ENCODE results near the gene SMG1. TPM values are rescaled to one million over a fixed set of nuclear protein-coding genes. Genes with fewer than 3 reads are reported as not detected.
"Not testable (repeated sequence)": the region's sequence is repeated elsewhere in the genome, so short reads cannot be mapped to it uniquely, and the experiment has no call there.

Gene SMG1
- polyA plus RNA-seq, 1 experiment: 38.7 TPM

- POLR2A ChIA-PET: interaction anchor here (1.4 kb wide), 1 partner anchor 18 kb away, joined by 5 read pairs; the partner anchor contains the start of gene ARL6IP1
- no peak for DNase-seq (ENCODE audit: low read depth, low spot score)
- no peak for TF ChIP-seq CTCF (IDR thresholded peaks at IDR 0.05; ENCODE audit: low read depth, low read length)
- no peak overlapping the region for H3K27ac ChIP-seq (ENCODE audit: low read depth, low read length)
- CTCF ChIA-PET: interaction anchor here (1.1 to 1.2 kb wide), 2 partner anchors 18 kb away, joined by 3 to 4 read pairs; partner anchors contain the start of gene ARL6IP1
- no peak overlapping the region for H3K4me3 ChIP-seq (ENCODE audit: low read depth, low read length)
- no peaks in the 10 kb centered on the region for H3K27me3 ChIP-seq (ENCODE audit: control insufficient read depth, insufficient read depth, low read length)
- no peaks in the 10 kb centered on the region for H3K9me3 ChIP-seq (ENCODE audit: control insufficient read depth, insufficient read depth, low read length)
These were observed 142.5 kb downstream of the SMG1 start for GRCh38 chr16:18783430-18784341.

- no peak for DNase-seq (ENCODE audit: low read depth, low spot score)
- no peak for TF ChIP-seq CTCF (IDR thresholded peaks at IDR 0.05; ENCODE audit: low read depth, low read length)
- Histone ChIP-seq H3K9me3 (ENCODE audit: control insufficient read depth, insufficient read depth, low read length) (no peaks in the 10 kb centered on the region), H3K27me3 (ENCODE audit: control insufficient read depth, insufficient read depth, low read length) (no peaks in the 10 kb centered on the region), H3K27ac (ENCODE audit: low read depth, low read length) (no peak overlapping the region), H3K4me3 (ENCODE audit: low read depth, low read length) (no peak overlapping the region)
- ChIA-PET CTCF (no interaction called here), POLR2A (interaction anchor here (0.7 to 1.4 kb wide), 2 partner anchors 16 to 19 kb away, joined by 3 to 5 read pairs; partner anchors contain the start of gene ARL6IP1)
These were observed 143.3 kb downstream of the SMG1 start for GRCh38 chr16:18782697-18783429.

- CTCF ChIA-PET: not testable (repeated sequence)
These were observed 145.0 kb downstream of the SMG1 start for GRCh38 chr16:18781232-18781631.

GRCh38 chr16:18780460-18781026 lies 145.7 kb downstream of the SMG1 start:
- H3K4me3 ChIP-seq (ENCODE audit: low read depth, low read length); H3K27me3 ChIP-seq (ENCODE audit: control insufficient read depth, insufficient read depth, low read length); CTCF ChIA-PET; H3K9me3 ChIP-seq (ENCODE audit: control insufficient read depth, insufficient read depth, low read length); H3K27ac ChIP-seq (ENCODE audit: low read depth, low read length); POLR2A ChIA-PET; DNase-seq (ENCODE audit: low read depth, low spot score): not testable (repeated sequence)

More at GRCh38 chr16:18781232-18781631, 145.0 kb downstream of the SMG1 start:
- H3K4me3 ChIP-seq (ENCODE audit: low read depth, low read length); DNase-seq (ENCODE audit: low read depth, low spot score); H3K27ac ChIP-seq (ENCODE audit: low read depth, low read length); H3K27me3 ChIP-seq (ENCODE audit: control insufficient read depth, insufficient read depth, low read length); H3K9me3 ChIP-seq (ENCODE audit: control insufficient read depth, insufficient read depth, low read length); POLR2A ChIA-PET: not testable (repeated sequence)

GRCh38 chr16:18777664-18778063 lies 148.5 kb downstream of the SMG1 start:
- H3K27me3 ChIP-seq (ENCODE audit: control insufficient read depth, insufficient read depth, low read length): not testable (repeated sequence)

GRCh38 chr16:18776334-18776733 lies 149.9 kb downstream of the SMG1 start:
- DNase-seq (ENCODE audit: low read depth, low spot score); CTCF ChIA-PET; H3K4me3 ChIP-seq (ENCODE audit: low read depth, low read length); POLR2A ChIA-PET; H3K9me3 ChIP-seq (ENCODE audit: control insufficient read depth, insufficient read depth, low read length); H3K27ac ChIP-seq (ENCODE audit: low read depth, low read length); H3K27me3 ChIP-seq (ENCODE audit: control insufficient read depth, insufficient read depth, low read length): not testable (repeated sequence)

More at GRCh38 chr16:18777664-18778063, 148.5 kb downstream of the SMG1 start:
- DNase-seq (ENCODE audit: low read depth, low spot score); H3K27ac ChIP-seq (ENCODE audit: low read depth, low read length); H3K9me3 ChIP-seq (ENCODE audit: control insufficient read depth, insufficient read depth, low read length); POLR2A ChIA-PET; H3K4me3 ChIP-seq (ENCODE audit: low read depth, low read length); CTCF ChIA-PET: not testable (repeated sequence)

GRCh38 chr16:18774651-18775050 lies 151.6 kb downstream of the SMG1 start:
- DNase-seq (ENCODE audit: low read depth, low spot score); H3K4me3 ChIP-seq (ENCODE audit: low read depth, low read length); POLR2A ChIA-PET; CTCF ChIA-PET; H3K9me3 ChIP-seq (ENCODE audit: control insufficient read depth, insufficient read depth, low read length); H3K27me3 ChIP-seq (ENCODE audit: control insufficient read depth, insufficient read depth, low read length); H3K27ac ChIP-seq (ENCODE audit: low read depth, low read length): not testable (repeated sequence)

- DNase-seq (ENCODE audit: low read depth, low spot score); POLR2A ChIA-PET; H3K27me3 ChIP-seq (ENCODE audit: control insufficient read depth, insufficient read depth, low read length); CTCF ChIA-PET; H3K27ac ChIP-seq (ENCODE audit: low read depth, low read length); H3K4me3 ChIP-seq (ENCODE audit: low read depth, low read length); H3K9me3 ChIP-seq (ENCODE audit: control insufficient read depth, insufficient read depth, low read length): not testable (repeated sequence)
These were observed 154.0 kb downstream of the SMG1 start for GRCh38 chr16:18772171-18772570.

- CTCF ChIA-PET; POLR2A ChIA-PET; H3K27me3 ChIP-seq (ENCODE audit: control insufficient read depth, insufficient read depth, low read length); H3K27ac ChIP-seq (ENCODE audit: low read depth, low read length); H3K9me3 ChIP-seq (ENCODE audit: control insufficient read depth, insufficient read depth, low read length); DNase-seq (ENCODE audit: low read depth, low spot score); H3K4me3 ChIP-seq (ENCODE audit: low read depth, low read length): not testable (repeated sequence)
These were observed 155.8 kb downstream of the SMG1 start for GRCh38 chr16:18770336-18770962.
